GM12801 (cell line): ENCODE measurements around the gene ENDOU.

ENCODE experiments used
- CTCF ChIP-seq: IDR thresholded peaks from one replicate; pipeline ENCODE4 v1.5.1; 2011; ENCODE audit warnings: control low read depth; ENCODE audit not compliant: insufficient read length; ENCODE audit errors: extremely low read depth

Gene ENDOU

GRCh38 chr12:47770086-47770726 lies 44.9 kb upstream of the ENDOU start:
- TF ChIP-seq CTCF, result no peak

GRCh38 chr12:47769234-47770085 lies 44.2 kb upstream of the ENDOU start:
- TF ChIP-seq CTCF, result no peak

- TF ChIP-seq CTCF, result no peak
Measured at GRCh38 chr12:47768323-47768811, 43.1 kb upstream of the ENDOU start.

GRCh38 chr12:47767216-47767724 lies 42.0 kb upstream of the ENDOU start:
- no peak for TF ChIP-seq CTCF

GRCh38 chr12:47766502-47767215 lies 41.4 kb upstream of the ENDOU start:
- no peak for TF ChIP-seq CTCF

GRCh38 chr12:47763481-47764346 lies 38.4 kb upstream of the ENDOU start:
- TF ChIP-seq CTCF, result no peak
